C4-2B (cell line): ENCODE measurements around the gene WDR47.

ENCODE experiments used
- CTCF ChIP-seq: fragments of 450-650 bp; conservative IDR thresholded peaks from 2 replicates; pipeline ENCODE4 v1.5.1; 2017; ENCODE audit warnings: mild to moderate bottlenecking
- ZFX ChIP-seq: fragments of 450-650 bp; IDR thresholded peaks from 2 replicates; pipeline ENCODE4 v1.6.1; 2017

- no peak for TF ChIP-seq CTCF
- TF ChIP-seq ZFX: no peak
Observed at GRCh38 chr1:109045595-109045994, 3.7 kb upstream of the WDR47 start.
